GM21360 (cell line): ENCODE results near the gene HINT1.
"Not testable (repeated sequence)": the region's sequence is repeated elsewhere in the genome, so short reads cannot be mapped to it uniquely, and the experiment has no call there.

Source experiments
- ATAC-seq: cut with Tn5 transposase; IDR thresholded peaks from one replicate; pipeline ENCODE4 v1.9.1; 2021; ENCODE audit warnings: mild to moderate bottlenecking, moderate library complexity; ENCODE audit not compliant: unreplicated experiment

HINT1 gene

GRCh38 chr5:131171276-131171810 lies 6.3 kb upstream of the HINT1 start:
- ATAC-seq = no peak

DNA sequence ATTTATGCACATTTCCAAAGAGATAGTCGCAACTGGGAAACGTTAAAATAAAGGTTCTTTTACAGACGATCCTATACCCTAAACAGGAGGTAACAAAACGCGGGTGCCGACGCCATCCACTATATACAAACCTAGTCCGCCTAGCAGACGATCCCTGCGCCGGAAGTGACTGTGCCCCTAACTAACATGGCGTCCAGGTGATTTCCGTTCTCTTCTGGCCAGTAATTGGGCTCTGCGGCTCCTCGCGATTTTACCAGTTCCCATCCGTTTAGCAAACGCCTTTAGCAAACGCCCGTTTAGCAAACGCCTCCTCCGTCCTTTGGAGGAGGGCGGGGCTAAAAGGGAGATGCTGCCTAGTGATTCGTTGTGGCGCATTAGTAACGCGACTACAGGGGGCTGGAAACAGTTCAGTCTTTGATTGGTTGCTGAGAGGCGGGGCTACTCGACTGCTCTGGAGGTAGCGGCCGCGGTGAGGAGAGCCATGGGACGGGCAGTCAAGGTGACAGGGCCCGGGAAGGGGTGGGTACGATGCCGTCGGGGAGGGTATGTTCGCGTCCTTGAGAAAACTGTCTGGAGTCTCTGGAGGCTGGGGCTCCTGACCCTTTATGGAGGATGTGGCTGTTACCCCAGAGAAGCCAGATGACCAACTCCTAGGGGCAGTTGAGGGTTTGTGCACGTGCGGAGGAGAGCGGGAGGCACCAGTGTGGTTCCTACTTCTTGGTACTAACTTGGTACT lies 5.7 kb upstream of the HINT1 start, which contains the start of gene LYRM7:
TSS of gene LYRM7 (plus strand) at position 405 of the 736 bp plus-strand sequence. CDS start at position 482, 77 bp downstream.
- peak; percentile 98 for ATAC-seq

DNA sequence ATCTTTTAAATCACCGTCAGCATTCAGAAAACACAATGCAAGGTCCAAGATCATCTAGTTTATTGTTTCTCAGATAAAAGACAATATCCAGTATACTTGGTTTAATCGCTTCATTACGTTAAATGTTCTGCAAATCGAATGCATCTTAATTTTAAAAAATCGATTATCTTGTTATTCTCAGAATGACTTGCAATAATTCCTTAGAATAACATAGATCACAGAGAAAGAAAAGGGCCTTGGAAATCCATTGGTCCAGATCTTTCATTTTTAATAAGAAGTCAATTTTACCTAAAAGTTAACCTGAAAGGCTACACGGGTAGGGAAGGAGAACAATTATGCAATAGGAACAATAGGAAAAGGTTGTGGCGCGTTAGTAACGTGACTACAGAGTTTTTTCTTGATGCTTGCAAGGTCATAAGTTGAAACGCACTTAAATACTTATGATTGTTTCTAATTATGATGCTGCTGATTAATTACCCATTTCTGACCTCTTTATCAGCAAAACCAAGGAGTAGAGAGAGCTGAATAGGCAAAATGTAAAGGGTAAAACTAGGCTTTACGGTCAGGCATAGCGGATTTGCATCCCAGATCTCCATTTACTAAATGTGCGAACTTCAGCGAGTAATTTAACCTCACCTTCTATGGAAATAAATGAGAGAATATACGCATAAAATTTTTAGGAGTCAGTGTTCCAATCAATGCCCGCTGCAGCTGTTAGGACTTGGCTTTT lies 4.9 kb upstream of the HINT1 start:
- ATAC-seq = no peak

GRCh38 chr5:131167615-131168014 lies 2.6 kb upstream of the HINT1 start:
- ATAC-seq = no peak

DNA sequence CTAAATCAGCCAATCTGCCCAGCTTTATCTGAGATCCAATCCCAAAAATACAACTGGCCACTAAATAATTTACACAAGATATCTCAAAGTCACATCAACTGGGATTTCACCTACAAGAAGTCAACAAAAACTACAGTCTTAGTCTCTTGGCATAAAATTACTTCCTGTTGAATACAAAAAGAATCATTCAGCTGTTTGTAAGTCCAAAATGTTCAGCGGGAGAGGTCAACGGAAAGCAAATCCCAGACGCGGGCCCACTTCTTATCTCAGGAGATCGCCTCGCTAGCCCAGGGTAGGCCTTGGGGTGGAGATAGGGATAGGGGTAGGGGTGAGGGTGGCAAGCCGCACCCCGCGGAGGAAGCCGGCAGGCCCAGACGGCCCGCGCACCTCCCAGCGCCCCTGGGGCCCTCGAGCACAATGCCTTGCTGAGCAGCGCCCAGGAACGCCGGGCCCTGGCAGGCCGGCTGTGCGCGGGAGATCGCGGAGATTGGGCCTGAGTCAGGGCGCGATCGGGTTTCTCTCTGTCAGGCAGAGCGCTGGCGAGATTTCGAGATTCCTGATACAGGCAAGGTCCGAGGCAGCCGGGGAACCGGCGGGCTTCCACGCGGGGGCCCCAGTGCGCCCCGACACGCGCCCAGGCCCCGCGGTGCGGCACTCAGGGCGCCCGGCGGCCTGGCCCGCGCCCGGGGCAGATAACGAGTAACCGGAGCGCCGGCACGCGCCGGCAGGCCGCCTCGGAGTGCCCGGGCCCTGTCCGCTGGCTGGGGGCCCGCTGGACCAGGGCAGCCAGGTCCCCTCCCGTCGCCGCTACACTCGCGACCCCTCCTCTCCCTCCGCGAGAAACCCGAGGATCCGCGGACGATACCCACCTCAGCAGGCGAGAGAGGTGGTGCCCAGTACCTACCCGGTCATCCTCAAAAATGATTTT lies 601 bp downstream of the HINT1 start:
- peak; percentile 65 for ATAC-seq

DNA sequence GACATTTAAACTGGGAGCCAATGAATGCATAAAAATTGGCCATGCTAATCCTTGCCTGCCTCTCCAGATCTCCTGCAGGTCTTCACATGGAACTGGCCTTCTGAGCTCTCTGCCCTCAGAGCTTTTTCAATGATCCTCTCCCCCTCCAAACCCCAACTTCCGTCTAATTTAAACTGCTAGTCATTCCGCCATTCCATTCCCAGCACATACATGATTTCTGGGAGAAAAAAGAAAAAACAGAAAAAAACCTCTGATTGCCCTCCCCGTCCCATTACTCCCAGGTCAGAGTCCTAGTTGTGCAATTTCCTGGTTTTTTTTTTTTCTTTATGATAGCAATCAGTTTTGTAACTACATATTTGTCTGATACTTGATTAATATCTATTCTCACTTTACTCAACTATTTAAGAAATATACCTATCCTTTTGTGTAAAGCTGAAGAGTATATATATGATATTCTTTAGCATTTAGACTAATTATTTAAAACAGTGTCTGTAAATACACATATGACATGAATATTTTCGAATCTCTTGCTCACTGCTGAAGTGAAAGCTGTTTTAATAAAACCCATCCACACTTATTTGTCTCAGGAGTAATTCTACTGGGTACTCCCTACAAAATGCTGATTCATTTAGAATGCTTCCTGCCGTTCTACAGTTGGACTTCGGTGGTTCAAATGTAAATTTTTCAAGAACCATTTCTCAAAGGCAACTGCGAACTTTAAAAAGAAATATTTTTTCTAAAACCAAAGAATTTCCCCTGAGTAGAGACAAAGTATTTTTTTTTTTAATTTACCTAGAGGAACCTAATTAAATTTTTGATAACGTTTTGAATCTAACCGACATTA lies 1.6 kb downstream of the HINT1 start:
- no peak for ATAC-seq

GRCh38 chr5:131160134-131160533 lies 4.9 kb downstream of the HINT1 start:
- no peak for ATAC-seq

DNA sequence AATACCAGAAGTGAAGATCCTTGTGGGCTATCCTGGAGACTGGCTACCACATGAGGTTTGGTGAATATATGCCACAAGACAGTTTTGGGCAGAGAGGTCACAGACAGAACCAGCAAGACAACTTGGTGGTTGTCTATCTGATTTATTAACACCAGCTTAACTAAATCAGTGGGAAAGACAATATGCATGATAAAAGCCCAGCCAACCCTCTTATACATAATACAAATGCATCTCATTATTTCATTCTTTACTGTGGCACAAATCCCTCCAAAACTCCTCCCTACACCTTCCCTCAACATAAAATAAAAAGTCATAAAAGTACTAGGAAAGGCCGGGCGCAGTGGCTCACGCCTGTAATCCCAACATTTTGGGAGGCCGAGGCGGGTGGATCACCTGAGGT lies 8.1 kb downstream of the HINT1 start:
- ATAC-seq = no peak

DNA sequence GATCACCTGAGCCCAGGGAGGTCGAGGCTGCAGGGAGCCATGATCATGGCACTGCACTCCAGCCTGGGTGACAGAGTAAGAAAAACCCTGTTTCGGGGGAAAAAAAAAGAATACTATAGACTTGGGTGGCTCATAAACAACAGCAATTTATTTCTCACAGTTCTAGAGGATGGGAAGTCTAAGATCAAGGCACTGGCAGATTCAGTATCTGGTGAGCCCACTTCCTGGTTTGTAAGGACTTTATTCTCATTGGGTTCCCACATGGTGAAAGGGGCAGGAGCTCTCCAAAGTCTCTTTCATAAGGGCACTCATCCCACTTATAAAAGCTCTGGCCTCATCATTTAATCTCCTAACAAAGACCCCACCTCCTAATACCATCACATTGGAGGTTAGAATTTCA lies 8.7 kb downstream of the HINT1 start:
- no peak for ATAC-seq

DNA sequence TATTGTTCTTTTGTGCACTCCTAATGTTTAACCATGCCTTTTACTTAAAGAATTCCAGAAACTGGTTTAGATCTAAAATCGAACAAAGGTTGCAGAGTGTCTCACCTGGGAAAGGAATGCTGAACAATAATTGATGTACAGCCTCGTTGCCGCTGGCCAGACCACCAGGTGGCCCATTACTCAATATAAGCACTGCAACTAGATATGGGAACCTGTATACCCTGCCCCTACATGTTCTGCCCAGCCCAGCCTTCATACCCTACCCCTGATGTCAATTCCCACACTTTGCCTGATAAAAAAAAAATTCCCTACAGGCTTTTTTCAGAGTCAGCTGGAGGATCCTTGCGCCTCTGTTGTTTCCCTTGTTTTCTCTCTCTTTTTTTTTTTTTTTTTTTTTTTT lies 13.8 kb downstream of the HINT1 start:
- no peak for ATAC-seq

- no peak for ATAC-seq
These were observed 14.6 kb downstream of the HINT1 start for GRCh38 chr5:131150408-131150807.

DNA sequence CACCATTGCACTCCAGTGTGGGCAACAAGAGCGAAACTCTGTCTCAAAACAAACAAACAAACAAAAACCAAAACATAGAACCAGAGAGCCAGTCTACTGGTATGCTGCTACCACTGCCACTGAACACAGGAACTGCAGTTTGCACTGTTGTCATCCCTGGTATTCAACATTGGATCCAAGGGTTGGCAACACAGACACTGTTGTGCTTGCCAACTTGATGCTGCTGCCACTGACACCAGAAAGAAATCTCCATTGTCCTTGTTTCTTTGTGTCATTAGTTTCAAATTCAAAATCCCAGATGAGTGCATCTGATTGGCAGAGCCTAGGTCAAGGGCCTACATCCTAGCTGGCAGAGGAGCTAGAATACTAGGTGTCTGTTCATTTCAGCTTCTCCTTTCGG lies 16.2 kb downstream of the HINT1 start:
- ATAC-seq = no peak

DNA sequence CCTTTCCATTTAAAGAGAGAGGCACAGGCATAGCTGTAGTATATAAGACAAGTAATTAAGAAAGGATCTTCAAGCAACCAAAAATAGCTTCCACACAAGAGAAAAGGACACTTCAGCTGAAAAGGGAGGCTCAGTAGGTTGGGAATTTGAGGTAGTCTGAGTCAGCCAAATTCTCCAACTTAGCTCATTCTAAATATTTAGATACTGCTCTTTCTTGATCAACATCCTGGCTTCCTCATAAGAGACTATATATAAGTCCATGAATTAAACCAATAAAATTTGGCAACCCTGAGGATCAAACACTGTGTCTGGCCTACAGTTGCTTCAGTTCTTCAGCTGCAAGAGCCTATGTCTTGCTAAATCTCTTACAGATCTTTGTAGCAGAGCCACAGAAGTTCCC lies 17.8 kb downstream of the HINT1 start:
- no peak for ATAC-seq

- ATAC-seq = peak; percentile 62
These were observed 22.0 kb downstream of the HINT1 start for GRCh38 chr5:131142970-131143617.

DNA sequence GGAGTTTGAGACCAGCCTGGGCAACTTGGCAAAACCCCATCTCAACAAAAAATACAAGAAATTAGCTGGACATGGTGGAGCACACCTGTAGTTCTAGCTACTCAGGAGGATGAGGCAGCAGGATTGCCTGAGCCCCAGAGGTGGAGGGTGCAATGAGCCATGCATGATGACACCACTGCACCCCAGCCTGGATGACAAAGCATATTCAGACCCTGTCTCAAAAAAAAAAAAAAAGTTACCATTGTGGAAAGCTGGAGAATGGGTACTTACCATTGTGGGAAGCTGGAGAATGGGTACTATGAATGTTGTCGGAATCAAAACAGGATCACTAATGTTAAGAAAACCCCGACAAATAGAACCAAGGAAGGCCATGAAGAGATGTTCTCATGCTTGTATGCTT lies 25.7 kb downstream of the HINT1 start:
- ATAC-seq = no peak

GRCh38 chr5:131138406-131138805 lies 26.6 kb downstream of the HINT1 start:
- not testable (repeated sequence) for ATAC-seq

- not testable (repeated sequence) for ATAC-seq
These were observed 32.0 kb downstream of the HINT1 start for GRCh38 chr5:131133091-131133490.

DNA sequence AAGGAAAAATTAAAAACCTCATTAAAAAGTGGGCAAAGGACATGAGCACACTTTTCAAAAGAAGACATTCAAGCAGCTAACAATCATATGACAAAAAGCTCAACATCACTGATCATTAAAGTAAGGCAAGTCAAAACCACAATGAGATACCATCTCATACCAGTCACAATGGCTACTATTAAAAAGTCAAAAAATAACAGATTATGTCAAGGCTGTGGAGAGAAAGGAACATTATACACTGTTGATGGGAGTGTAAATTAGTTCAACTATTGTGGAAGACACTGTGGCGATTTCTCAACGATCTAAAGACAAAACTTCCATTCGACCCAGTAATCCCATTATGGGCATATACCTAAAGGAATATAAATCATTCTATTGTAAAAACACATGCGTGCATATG lies 35.8 kb downstream of the HINT1 start:
- ATAC-seq = no peak

DNA sequence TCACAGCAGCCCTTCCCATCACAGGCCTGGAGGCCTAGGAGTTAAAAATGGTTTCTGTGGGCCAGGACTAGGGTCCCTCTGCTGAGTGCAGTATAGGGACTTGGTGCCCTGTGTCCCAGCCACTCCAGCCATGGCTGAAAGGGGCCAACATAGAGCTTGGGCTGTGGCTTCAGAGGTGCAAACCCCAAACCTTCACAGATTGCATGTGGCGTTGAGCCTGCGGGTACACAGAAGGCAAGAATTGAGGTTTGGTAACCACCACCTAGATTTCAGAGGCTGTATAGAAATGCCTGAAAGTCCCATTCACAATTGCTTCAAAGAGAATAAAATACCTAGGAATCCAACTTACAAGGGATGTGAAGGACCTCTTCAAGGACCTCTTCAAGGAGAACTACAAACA lies 37.8 kb downstream of the HINT1 start:
- ATAC-seq = not testable (repeated sequence)

GRCh38 chr5:131114754-131115153 lies 50.3 kb downstream of the HINT1 start:
- ATAC-seq = no peak
